HG02870 (cell line): ENCODE measurements around the gene RAD51AP1.
"Not testable (repeated sequence)": the region's sequence is repeated elsewhere in the genome, so short reads cannot be mapped to it uniquely, and the experiment has no call there.

Experiments used
- ATAC-seq: cut with Tn5 transposase; IDR thresholded peaks from one replicate; pipeline ENCODE4 v1.9.1; 2021; ENCODE audit warnings: mild to moderate bottlenecking, moderate library complexity; ENCODE audit not compliant: unreplicated experiment

RAD51AP1 gene, protein sequence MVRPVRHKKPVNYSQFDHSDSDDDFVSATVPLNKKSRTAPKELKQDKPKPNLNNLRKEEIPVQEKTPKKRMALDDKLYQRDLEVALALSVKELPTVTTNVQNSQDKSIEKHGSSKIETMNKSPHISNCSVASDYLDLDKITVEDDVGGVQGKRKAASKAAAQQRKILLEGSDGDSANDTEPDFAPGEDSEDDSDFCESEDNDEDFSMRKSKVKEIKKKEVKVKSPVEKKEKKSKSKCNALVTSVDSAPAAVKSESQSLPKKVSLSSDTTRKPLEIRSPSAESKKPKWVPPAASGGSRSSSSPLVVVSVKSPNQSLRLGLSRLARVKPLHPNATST

DNA sequence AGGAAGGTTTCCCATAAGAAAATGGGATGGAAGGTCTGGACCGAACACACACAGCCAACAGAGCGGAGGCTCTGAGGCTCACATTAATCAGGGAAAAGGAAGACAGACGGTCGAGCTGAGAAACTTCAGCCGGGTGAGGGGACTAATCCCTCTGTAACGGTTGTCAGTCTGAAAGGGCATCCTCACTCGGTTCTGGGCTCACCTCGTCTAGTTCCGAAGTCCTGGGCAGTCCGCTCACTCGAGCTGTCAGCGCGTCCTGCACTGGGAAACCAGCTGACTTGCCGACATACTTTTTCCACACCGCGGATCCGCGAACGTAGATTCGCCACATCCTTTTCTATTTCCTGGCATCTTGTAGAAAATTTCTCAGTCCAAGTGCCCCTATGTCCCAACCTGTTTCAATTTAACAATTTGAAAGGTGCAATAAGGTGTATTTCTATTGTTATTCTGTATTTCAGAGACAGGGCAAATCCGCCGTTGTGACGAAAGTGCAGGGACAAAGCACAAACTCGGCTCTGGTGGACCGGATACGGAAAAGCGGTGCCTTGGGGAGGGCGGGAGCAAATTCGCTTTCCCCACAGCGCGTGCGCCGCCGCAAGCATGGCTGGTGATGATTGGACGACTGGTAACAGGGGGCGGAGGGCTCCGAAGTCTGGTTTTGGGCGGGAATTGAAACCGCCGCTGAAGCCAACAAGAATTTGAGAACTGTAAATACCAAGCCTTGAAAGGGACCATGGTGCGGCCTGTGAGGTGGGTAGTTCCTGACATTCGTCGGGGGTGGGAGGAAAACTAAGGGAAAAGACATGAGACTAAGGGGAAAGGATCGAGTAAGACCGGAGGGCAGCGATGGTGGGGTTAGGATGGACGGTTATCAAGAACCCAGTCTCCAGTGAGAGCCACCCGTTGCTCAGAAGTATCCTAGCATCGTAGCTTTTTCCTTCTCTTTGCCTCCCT lies at the start of gene RAD51AP1:
TSS of gene RAD51AP1 (plus strand) at position 684 of the 954 bp plus-strand sequence. CDS start at position 734, 50 bp downstream.
- peak; percentile 90 for ATAC-seq

DNA sequence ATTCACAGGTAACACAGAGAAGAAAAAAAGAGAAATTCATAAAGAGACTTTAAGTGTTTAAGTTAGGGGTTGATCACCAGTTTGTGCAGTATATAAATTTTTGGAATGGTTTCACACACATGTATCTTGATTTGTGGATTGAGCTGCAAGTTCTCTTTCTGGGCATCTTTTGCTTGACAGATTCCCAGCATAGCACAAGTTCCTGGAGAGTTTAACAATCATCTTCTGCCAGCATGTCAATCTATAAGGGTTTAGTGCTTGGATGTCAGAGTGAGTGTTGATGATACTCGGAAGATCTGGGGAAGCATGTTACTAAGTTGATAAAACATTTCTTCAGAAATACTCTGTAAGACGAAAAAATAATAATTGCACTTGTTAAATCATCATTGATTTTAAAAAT lies 49.1 kb upstream of the RAD51AP1 start:
- no peak for ATAC-seq

DNA sequence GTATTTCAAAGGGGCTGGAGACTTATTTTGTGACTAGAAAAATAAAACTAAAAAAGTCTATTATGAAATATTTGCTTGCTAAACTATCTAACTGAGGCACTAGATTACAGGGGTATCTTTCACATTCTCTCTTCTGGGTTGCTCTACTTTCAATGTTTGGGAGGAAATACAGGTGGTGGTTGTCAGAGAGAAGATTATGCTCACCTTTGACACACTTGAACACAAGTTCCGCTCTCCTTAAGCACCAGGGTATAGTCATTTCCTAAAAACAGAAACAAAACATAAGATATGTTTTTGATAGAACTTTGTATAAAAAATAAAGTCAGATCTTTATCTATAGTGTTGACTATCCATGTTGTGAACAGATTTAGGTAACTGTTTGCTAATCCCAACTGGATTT lies 47.7 kb upstream of the RAD51AP1 start:
- ATAC-seq, result no peak

DNA sequence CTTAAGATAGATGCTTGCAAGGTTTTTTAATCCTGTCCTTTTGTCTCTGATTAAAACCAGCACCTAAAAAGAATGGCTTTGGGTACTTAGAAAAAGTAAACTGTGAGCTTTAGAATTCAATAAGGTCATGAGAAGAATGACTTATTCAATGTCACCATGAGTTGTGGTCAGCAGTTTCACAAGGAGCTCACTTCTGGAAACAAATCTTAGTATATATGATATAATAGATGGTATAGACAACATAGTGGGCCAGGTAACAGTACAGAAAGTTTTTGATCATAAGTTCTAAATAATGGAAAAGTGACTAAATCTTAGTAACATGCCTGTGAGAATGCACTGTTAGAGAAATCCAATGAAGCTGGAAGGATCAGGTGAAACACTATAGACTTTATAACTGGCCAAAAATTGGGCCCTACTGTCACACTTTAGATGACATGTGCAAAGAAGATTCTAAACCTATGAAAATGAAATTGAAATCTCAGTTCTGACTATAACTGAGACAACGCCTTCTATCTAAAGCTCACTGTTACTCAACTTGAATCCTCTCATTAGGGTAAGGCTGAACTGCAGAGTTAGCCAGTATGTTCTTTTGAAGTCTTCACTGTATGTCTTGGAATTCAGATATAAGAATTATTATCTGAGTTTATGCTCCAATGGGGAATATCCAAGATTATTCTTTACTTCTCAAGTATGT lies 42.4 kb upstream of the RAD51AP1 start:
- ATAC-seq, result peak; percentile 92

DNA sequence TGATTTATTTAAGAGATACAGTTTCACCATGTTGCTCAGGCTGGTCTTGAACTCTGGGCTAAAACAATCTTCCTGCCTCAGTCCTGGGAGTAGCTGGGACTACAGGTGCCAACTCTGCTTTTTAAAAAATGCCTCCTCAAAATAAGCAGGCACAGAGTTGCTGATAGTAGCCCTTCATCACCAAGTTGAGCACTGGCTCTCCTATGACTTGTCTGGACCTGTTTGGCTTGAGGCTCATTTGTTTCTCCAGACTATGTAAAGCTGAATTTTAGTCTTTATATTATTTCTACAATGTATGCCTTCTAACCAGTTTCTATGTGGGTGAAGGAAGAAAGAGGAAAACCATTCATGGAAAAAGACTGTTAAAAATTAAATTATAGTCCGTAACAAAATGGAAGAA lies 39.5 kb upstream of the RAD51AP1 start:
- no peak for ATAC-seq

DNA sequence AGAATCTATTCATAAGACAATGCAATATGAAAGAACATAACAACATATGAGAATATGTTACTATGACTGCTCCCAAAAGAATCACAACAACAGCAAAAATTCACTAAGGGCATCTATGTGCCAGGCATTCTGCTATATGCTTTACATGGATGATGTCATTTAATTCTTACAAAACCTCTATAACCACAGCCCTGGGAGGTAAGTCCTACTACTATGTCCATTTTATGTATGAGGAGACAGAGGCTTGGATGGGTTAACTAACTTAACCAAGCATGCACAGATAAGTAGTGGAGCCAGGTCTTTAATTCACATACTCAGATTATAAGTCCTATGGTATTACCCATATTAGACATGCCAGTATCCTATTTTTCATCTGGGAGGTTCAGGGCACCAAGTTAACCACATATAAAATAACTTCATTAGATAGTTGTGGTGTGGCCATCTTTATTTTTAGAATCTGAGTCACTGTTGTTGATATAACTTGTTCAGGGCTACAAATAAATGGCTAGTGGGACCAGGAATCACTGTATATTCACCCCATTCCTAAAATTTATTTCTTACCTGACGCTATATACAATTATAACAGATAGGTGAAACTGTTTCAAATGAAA lies 33.2 kb upstream of the RAD51AP1 start:
- ATAC-seq, result no peak

DNA sequence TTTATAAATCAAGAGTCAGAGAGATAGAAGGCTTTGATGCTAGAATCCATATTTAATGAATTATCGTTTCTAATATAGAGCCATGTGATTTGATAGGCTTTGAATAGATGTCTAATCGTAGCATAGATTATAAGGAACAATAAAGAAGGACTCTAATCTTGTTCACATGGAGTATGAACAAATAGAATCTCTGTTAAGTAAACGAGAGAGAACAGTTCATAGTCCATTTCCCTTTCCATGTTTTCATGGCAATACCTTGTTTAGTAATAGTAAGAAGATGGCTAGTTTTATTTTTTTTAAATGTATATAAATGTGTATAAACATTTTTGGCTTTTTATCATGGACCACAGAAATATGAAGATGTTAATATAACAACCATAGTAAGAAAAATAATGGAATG lies 32.3 kb upstream of the RAD51AP1 start:
- ATAC-seq, result no peak

DNA sequence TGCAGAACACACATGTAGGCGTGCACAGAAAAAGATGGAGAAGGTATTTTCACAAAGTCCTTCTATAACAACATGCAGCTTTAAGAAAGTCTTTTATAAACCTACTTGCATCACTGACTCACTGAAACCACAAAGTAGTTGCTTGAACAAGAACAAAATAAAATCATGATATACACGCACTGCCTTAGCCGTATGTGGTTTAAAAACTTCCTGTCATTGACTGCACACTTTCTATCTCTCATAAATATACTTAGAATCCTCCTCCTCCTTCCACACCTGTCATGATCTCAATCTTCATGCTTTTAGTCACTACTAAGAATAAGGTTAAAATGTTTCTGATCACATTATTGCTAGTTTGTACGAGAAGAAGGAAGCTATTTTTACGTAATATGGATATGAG lies 31.8 kb upstream of the RAD51AP1 start:
- peak; percentile 95 for ATAC-seq

DNA sequence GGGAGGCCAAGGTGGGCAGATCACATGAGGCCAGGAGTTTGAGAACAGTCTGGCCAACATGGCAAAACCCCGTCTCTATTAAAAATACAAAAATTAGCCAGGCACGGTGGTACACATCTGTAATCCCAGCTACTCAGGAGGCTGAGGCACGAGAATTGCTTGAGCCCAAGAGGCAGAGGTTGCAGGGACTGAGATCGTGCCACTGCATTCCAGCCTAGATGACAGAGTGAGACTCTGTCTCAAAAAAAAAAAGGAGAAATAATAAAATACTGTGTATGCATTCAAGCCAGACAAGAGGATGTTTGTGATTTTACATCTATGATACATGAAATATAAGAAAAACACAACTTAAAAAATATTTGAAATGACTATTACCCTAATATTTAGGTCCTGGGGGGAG lies 30.2 kb upstream of the RAD51AP1 start:
- not testable (repeated sequence) for ATAC-seq

DNA sequence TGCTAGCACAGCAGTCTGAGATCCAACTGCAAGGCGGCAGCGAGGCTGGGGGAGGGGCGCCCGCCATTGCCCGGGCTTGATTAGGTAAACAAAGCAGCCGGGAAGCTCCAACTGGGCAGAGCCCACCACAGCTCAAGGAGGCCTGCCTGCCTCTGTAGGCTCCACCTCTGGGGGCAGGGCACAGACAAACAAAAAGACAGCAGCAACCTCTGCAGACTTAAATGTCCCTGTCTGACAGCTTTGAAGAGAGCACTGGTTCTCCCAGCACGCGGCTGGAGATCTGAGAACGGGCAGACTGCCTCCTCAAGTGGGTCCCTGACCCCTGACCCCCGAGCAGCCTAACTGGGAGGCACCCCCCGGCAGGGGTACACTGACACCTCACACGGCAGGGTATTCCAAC lies 29.4 kb upstream of the RAD51AP1 start:
- ATAC-seq, result not testable (repeated sequence)

DNA sequence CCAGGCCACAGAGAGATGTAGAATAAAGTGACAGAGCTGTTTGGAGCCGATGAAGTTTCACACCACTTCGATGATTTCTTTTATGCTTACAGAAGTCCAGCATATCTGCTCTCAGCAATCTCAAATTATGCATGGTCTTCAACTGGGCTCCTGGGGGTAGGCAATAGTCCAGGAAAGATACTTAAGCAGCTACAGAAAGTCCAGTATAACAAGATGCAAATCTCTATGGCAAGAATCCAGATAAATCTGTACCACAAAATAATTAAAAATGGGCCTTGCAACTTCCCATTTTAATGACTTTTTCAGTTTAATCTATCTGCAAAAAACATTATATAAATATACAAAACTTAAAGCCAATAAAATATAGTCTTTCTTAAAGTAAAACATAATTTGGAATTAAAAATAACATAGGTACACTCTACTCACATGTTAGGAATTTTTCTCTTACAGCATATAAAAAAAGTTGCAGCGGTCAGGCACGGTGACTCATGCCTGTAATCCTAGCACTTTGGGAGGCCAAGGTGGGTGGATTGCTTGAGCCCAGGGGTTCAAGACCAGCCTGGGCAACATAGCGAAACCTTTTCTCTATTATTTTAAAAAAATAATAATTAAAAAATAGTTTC lies 20.5 kb upstream of the RAD51AP1 start:
- ATAC-seq, result no peak

DNA sequence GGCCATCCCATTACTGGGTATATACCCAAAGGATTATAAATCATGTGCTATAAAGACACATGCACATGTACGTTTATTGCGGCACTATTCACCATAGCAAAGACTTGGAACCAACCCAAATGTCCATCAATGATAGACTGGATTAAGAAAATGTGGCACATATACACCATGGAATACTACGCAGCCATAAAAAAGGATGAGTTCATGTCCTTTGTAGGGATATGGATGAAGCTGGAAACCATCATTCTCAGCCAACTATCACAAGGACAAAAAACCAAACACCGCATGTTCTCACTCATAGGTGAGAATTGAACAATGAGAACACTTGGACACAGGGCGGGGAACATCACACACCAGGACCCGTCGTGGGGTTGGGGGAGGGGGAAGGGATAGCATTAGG lies 15.2 kb upstream of the RAD51AP1 start:
- ATAC-seq, result not testable (repeated sequence)

DNA sequence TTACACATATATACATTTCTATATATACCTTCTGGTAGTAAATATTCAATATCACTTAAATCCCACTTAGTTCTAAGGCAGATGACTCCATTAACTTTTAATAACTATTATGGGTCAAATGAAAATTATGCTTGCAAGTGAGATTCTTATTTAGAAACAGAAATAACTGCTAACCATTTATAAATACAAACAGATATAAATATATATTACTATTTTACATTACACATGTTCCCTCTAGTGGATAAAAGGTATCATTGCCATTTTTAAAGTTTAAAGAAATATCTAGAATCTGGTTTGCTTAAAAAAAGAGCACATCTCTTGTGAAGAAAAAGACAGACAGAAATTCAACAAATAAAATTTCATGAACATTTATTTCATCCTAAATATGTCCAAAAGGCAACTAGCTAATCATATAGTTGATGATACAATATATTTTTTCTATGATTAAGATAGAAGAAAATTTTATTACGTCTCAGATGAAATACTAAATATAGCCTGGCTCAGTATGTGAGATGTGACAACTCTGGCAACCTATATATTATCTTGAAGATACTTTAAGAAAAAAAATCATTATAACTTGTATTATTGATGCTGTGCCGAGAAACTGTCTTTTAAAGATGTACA lies 11.7 kb upstream of the RAD51AP1 start:
- no peak for ATAC-seq

DNA sequence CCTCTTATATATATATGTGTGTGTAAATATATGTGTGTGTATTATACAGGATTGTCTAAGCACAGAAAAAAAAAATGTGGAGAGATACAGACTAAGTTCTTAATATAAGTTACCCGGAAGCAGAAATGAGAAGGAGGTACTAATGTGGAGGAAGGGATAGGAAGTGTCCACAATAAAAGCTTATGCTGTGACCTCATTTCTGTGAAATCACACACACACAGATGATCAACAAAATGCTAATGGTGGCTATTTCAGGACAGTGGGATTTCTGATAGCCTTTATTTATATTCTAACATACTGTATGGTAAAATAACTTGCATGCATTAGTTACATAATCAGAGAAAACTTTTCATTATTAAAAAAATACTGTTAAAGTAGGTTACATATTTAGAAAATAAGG lies 8.5 kb upstream of the RAD51AP1 start:
- no peak for ATAC-seq

DNA sequence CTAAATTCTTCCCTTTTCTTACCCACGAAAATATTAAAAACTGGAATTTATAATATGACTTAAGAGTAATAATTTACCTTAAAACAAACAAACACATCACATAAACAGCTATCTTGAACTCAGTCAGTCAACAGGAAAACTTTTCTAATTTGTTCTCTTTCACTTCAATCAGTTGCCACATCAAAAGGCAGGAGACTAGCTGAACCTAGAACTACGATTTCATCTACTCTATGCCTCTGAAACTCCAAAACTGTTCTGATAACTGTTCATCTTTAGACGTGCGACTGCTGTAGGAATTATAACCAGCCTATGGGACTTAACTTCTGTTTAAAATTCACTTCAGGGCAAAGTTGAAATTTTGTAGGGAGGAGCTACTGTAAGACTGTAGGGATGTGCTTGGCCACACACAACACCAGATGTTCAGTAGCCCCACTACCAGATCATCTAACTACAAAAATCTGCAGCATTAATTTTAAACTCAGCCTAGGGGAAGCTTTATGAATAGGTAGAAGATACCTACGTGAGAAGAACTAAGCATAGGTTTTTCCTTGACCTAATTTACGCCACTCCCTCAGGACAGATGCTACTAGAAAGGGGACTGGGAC lies 7.6 kb upstream of the RAD51AP1 start:
- ATAC-seq, result no peak

DNA sequence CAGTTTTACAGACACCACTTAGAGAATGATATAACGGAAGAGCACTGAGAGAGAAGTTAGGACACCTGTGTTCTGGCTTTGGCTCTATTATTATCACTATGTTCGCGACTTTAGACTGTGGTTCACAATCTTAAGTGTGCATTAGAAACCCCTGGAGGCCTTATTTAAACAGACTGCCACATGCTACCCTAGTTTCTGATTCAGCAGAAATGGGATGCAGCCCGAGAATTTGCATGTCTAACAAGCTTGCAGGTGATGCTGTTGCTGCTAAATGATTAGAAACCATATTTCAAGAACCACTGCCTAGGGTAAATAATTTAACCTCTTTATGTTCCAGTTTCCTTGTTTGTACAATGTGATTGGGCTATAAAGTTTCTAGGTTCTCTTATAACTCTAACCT lies 3.6 kb upstream of the RAD51AP1 start:
- no peak for ATAC-seq

DNA sequence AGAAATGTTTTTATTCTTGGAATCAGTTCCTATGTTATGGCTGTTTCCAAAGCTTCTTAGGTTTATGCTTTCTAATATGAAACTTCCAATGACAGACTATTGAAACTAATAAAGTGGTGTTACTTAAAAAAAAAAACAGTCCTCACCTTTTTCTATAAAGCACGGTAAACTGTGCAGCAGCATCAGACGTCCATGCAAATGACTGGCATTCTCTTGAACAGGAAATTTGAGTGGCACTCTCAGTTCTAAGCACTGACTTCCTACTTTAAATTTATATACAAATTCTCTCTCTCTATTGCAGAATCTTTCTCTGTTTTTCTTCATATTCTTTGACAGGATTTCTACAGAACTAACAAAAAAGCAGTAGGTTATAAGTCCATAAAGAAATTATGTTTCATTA lies 2.8 kb upstream of the RAD51AP1 start:
- ATAC-seq, result no peak

DNA sequence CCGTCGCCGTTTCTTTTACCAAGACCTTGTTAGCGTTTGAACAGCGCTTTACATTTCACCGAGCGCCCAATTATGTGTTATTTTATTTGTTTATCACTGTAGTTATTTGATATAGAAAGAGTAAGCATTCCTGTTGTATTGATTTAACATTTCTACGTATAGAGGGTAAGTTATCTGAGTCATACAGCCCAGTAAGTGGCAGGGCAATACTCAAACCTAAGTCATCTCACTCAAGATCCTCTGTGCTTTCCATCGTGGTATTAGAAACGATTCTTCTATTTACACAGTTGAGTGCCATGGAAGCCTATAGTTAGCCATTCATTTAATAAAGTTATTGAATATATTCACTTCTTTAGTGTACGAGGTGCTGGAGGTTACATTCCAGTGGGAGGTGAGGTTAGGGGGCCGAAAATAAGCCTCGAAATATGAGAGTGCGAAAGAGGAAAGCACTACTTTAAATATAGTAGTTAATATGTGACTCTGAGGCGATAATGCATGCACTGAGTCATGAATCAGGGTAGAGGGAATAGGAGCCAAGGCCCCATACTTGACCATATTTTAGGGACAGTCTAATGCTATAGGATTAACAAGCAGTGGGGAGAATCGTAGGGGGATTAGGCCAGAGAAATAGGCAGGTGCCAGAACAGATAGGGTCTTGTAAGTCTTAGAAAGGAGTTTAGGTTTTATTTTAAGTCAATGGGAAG lies 629 bp downstream of the RAD51AP1 start:
- no peak for ATAC-seq

DNA sequence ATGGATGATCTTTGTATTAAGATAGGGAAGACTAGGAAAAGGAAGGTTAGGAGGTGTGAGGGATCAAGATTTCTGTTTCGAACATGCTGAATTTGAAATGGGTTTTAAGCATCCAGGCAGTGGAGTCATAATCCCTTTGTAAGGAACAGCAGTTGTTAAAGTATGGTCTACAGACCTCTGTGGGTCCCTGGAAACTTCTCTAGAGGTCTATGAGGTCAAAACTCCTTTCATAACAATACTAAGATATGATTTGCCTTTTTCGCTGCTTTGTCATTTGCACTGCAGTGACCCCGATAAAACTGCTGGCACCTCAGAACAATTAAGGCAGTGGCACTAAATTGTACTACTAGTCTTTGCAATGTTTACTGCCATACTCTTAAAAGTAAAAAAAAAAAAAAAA lies 1.5 kb downstream of the RAD51AP1 start:
- ATAC-seq, result no peak
